DMS114 treated with DMSO at 0.1 percent for 48 hours (cell line): Measurements from ENCODE around the gene FZD2.
"Not testable (repeated sequence)": the region's sequence is repeated elsewhere in the genome, so short reads cannot be mapped to it uniquely, and the experiment has no call there.

Experiments
- DNase-seq: peaks from one replicate; lab custom pipeline; 2025; ENCODE audit not compliant: unreplicated experiment; lab: John Stamatoyannopoulos, UW

The FZD2 gene

DNA sequence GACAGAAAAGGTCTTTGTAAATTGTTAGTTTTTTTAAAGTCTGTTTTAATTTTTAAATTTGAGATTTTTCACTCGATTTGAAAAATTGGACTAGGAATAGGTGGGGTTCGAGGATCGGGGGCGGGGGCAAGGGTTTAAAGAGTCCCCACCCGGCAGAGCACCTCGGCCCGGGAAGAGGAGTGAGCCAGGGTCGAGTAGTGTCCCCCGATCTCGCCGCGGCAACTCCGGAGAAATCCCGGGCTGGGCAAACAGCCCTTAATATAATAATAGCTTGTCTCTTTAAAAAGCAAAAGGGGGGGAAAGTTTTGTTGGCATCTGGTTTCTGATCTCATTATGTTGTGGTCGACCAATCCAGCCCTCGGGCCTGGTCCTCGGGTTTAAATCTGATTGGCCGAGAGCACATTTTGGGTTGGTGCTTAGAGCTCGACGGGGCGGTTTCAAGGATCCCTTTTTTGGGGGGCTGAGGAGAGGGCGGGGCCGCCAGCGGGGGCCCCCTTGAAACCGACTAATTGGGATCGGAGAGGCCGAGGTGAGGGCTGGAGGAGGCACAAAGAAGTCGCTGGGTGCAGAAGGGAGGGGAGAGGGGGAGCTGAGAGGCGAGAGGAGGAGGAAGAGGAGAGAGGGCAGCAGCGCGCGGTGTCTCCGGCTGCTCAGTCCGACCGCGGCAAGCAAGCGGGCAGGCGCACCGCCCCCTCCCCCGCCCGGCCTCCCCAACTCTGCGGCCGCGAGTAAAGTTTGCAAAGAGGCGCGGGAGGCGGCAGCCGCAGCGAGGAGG lies at the start of gene FZD2:
Gene FZD2, plus strand, starts transcription at position 653 of the 775 bp plus-strand sequence. CDS start 205 bp downstream, outside the sequence.
- DNase-seq: peak; percentile 91

DNA sequence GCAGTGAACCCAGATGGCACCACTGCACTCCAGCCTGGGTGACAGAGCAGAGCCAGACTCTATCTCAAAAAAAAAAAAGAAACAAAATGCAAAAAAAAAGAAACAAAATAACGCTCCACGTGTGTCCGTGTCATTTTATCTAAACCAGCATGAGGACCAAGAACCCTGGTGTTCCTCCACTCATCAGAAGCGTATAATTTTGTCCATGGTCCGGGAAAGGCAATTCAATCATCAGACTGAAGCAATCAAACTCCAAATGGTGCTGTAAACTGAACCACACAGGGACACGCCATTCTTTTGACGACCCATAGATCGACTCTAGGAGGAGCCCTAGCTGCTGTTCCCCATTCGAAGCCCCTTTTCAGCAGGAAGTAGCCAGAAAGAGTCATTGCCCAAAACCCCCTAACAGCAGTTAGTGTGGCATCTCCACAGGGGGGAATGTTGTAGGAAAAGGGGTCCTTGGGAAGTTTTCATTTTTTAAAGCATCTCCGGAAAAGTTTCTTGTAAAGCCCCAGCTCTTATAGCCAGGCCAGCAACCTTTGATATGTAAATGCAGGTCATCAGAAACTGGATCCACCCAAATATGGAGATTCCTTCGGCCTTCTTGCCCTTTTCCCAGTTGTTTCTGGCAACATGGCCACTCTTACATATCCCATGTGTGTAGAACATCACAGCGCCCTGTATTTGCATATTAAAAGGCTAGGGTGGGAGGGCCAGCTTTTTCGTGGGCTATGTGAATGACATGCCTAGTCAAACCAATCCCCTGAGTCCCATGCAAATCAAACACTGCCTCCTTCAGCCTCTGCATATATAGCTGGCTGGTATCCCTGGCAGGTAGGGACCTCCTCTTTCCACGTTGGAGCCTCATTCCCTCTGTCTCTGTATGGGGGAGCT lies 45.8 kb upstream of the FZD2 start:
- peak; percentile 75 for DNase-seq

DNA sequence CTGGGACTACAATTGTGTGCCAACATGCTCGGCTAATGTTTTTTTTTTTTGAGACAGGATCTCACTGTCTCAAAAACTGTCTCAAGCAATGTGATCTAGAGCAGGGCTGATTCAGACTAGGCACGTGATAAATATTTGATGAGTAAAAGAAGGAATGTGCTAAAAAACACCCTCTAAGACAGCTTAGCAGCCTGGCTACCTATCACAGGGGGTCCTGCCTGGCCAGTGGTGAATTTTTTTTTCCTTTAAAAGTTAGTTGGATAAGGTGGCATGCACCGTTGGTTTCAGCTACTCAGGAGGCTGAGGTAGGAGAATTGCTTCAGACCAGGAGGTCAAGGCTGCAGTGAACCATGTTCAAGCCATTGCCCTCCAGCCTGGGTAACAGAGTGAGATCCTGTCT lies 39.3 kb upstream of the FZD2 start:
- no peak for DNase-seq

DNA sequence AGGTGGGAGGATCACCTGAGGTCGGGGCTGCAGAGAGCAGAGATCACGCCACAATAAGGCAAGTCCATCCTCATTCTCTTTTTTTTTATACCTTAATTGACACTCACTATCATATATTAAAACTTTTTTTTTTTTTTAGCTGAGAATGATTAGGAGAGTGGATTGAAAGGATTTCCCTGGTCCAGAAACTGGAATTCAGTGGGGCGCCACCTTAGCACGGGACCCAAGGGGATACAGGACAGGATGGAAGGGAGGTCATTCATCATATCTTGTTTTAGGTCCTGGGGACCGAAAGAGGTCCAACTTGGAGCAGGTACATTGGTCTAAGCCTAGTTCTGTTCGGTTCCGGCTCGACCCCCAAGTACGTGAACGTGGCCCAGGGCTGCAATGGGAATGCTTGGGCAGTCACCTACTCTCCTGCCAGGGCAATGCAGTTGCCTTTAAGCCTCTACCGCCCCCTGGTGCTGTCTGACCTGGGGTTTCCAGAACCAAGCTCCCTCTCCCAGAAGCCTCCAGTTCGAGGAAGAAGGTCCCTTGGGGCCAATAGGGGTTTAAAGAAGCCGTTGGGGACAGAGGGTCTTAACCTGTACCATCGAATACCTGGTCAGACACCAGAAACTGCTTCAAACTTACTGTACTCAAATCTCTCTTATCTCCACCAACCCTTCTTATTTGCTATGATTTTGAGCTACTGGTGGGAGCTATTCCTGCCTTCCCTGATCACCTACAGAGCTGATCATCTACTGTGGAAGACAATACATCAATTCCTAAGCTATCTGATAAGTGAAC lies 34.2 kb upstream of the FZD2 start:
- DNase-seq: no peak

DNA sequence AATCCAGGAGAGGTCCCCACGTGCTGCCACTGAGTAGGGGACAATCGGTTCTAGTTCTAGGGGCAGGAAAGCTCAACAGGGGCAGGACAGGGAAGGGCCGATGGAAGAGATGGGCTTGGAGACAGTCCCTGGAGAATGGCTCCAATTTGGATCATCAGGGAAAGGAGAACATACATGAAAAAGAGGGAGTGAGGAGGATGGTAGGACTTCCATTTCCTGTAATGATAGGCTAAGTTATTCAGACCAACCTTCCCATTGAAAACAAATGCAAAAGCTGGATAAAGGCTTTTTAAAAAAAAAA lies 33.7 kb upstream of the FZD2 start:
- no peak for DNase-seq

DNA sequence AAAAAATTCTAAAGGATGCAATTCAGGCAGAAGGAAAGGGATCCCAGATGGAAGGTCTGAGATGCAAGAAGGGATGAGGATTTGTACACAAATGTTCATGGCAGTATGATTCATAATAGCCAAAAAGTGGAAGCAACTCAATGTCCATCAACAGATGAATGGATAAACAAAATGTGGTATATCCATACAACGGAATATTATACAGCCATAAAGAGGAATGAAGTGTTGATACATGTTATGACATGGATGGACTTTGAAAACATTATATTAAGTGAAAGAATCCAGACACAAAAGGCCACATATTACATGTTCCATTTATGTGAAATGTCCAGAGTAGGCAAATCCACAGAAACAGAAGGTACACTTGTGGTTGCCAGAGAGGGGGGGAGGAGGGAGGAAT lies 30.2 kb upstream of the FZD2 start:
- no peak for DNase-seq

DNA sequence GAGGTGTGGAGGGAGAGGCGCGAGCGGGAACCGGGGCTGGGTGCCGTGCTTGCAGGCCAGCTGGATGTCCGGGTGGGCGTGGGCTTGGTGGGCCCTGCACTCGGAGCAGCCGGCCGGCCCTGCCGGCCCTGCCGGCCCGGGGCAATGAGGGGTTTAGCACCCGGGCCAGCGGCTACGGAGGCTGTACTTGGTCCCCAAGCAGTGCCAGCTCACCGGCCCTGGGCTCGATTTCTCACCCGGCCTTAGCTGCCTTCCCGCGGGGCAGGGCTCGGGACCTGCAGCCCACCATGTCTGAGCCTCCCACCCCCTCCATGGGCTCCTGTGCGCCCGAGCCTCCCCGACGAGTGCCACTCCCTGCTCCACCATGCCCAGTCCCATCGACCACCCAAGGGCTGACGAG lies 29.3 kb upstream of the FZD2 start:
- DNase-seq: no peak

DNA sequence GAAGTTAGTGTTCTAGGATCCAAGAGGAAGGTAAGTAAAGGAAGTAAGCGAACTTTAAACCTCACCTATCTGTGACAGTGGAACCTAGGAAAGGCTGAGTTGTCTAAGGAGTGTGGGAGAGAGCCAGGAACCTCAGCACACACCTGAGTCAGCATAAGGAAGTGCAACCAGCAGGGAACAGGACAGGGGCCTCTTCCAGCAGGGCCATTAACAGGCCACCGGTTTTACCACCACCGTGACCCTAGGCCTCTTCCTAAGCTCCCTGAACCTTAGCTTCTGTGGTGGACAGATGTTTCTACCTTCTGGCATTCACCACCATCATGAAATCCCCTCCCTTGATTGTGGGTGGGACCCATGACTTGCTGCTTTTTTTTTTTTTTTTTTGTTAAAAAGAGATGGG lies 27.4 kb upstream of the FZD2 start:
- DNase-seq: no peak

DNA sequence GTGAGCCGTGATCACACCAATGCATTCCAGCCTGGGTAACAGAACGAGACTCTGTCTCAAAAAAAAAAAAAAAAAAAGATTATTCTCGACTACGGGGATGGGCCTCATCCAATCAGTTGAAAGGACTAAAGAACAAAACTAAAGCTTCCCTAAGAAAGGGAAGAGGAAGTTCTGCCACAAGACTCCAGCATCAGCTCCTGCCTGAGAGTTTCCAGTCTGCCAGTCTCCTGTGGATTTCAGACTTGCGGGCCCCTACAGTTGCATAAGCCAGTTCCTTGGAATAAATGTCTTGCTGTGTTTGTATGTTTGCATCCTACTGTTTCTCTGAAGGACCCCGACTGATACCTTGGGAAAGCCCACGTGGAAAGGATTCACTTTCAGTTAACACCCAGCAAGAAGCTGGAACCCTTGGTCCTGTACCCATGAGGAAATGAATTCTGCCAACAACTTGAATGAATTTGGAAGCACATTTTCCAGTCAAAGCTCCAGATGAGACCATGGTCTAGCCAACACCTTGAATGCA lies 26.3 kb upstream of the FZD2 start:
- DNase-seq: no peak

DNA sequence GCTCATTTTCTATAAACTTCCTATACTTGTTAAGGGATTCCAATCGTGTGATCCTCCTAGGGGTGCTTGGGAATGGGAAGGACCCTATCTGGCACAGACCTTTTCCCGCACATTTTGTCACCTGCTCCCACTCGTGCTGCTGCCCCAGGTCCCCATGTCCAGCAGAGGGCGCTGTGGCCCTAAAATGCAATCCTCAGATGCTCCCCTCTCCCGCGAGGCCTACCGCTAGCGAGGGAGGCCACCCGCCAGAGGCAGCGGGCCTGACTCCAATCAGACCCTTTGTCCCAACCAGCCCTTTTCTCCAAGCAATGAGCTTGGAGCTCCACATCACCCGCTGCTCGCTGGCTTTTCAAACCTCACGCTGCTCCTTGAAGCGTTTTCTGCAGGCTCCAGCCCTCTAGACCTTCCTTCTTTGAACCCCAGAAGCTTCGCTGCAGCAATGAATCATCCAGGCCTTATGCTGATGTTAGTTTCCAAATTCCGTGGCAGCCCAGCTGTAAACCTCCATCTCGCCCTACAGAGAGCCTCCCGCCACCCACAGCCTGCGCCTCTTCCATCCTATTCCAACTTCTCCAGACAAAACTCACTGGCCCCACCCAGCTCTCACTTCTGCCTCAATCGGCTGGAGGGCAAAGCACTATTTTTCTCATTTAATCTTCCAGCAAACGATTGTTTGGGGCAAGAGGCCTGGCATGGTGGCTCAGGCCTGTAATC lies 23.6 kb upstream of the FZD2 start:
- DNase-seq: peak; percentile 66

DNA sequence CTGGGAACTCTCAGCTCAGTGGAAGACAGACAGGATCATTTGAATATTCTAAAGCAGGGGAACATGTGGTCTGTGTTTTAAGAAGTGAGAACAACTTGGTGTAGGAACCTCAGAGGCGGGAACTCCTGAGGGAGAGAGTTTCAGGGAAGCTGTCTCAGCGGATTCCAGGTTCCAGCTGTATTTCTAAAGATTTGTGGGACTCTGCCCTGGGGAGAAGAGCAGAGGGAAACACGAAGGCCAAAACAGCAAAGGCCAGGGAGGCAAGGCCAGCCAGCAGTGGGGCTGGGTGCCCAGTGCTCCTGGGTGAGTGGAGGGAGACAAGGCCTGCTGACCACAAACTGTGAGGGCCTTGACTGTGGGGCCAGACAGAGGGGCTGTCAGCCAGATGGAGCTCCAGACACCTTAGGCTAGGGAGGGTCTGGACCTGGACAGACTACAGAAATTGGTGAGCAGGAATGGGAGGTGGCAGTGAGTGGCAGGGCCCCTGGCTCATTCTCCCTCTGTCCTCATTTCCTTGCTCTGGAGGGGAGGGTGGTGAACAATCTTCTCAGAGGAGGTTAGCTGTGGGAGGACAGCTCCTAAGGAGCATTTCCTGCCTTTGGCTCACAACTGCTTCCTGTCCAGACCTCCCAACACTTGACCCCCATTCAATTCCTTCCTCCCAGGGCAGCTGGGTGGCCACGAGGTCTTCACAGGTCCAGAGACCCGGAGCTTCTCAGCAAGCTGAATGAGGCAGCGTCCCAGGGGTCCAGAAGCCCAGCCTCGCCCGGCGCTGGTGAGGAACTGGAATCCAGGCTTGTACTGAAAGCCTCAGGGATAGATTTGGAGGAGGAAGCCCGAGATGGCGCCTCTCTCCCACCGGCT lies 21.0 kb upstream of the FZD2 start:
- DNase-seq: no peak

DNA sequence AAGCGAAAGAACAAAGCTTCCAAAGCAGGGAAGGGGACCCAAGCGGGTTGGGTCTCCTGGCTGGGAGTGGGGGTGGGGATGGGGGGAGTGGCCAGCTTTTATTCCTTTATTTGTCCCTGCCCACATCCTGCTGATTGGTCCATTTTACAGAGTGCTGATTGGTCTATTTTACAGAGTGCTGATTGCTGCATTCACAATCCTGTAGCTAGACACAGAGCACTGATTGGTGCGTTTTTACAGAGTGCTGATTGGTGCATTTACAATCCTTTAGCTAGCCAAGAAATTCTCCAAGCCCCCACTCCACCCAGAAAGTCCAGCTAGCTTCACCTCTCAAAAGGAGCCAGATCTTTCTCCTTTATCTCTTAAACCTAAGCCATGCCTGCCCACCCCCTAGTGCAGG lies 19.4 kb upstream of the FZD2 start:
- not testable (repeated sequence) for DNase-seq

DNA sequence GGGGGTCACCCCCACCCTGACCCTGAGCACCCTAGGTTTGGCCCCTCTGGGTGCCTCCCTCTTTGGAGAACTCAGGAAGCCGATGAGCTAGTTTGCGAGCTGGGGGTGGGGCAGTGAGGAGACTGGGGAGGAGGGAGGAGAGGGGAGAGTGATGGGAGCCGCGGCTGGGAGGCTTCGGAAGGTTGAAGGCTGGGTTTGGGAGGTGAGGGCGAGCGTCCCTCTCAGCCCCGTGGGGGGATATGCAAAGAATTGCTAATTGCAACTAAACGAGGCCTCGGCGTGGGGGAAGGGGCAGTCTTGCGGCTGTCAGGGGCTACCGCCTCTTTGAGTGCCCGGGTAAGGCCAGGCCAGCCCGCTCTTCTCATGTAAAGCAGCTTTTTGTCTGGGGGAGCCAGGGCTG lies 17.6 kb upstream of the FZD2 start:
- DNase-seq: no peak

DNA sequence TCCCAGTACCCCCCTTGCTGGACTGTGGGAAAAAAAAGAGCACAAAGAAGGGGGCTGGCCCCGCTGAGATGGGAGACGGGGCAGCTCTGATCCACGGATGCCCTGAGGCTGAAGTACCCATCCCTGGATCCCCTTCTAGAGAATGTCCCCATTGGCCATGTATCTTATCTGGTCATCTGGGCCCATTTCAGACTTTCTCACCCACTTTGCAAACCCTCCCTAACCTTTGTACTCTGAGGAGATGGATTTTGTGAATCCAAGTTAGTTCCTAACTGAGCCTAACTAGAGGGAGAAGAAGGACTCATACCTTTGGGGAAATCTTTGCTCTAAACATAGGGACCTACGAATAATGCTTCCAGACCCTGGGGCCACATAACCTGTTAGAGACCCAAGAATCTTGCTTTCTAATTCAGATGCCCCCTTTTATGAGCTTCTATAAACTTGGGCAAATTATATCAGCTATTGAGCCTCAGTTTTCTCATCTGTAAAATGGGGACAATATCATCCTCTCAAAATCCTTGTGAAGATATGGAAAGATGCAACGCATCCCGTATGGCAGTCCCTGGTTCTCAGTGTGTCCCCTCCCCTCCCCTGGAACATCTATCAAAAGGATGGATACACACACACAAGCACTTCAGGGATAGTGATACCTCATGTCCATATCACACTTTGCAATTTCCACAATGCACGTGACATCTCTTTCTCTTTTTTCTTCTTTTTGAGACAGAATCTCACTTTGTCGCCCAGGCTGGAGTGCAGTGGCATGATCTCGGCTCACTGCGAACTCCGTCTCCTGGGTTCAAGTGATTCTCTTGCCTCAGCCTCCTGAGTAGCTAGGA lies 16.8 kb upstream of the FZD2 start:
- DNase-seq: no peak

DNA sequence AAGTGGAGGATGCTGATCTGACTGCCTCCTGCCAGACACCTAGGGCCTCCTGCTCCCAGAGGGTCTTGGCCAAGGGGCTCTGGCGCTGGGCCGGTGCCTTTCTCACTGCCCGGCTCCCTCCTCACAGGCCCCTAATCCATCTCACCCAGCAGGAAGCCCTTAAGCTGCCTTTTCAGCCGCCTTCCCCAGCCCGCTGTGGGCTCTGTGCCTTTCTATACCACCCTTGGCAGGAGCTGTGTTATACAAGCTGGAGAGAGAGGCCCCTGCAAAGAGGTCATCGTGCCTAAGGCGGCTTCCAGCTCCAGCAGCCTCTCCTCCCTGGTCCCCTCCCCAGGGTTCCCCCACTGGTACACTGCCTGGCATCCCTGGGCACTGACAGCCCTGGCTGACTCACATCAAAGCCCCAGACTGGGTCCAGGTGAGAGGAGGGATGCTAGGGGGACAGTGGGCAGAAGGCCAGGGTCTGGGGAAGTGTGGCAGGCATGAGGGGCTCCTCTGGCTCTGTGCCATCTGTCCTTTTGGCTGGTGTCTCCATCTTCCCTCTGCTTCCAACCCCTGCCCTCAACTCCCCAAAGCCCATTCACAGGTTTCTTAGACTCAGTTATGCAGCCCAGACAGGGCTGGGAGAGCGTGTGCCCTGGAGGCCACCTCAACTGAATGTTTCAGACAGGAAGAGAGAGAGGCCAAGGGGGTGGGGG lies 15.3 kb upstream of the FZD2 start:
- DNase-seq: no peak

DNA sequence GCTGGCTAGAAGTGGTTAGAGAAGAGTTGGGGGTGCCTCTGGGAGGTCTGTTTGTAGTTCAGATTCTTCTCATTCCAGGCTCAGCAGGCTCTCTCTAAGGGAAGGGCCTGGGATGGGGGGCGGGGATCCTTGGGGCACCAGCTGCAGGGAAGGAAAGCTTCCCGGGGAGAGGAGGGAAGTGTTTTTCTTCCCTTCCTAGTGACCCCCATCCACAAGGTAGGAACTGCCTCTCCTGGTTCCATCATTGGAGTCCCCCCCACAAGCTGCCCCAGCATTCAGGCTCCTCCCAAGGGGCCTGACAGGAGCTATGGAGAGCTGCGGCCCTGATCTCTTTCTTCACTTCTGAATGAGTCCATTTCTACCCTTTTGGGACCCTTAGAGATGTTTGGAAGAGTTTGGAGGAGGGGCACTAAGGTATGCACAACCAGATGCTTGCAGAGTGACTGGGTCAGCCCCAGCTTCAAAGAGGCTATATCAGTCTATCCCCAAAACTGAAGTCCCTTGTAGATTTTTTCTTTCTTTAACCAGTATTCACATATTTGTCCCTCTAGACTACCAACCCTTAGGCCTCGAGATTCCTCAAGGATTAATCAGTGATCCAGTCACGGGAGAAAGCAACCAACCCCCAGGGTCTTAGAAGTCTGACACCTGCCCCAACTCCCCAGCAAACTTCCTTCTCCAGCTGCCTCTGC lies 13.9 kb upstream of the FZD2 start:
- no peak for DNase-seq

DNA sequence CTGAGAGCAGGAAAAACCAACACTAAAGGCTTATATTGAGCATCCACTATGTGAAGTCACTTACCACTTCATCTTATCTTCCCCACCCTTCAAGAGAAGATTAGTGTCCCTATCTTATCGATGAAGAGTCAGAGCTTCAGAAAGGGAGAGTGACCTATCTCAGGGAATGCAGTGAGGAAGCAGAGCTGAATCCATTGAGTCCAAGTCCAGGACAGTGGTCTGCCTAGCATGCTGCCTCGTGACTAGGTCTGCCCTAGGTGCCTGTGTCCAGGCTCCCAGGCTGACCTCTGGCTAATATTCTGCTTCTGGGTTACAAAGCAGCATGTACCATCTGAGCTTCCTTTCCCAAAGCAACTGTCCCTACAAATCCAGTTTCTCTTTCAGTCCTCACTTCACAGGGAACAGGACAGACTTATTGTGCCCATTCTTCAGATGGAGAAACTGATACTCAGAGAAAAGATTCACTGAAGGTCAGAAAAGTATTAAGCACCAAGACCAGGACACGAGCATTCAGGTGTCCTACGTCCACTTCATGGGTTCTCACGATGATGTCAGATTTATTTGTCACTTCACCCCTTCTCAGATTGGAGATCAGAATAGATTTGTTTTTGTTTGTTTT lies 13.3 kb upstream of the FZD2 start:
- no peak for DNase-seq
